Small intestine (tissue), 7 donors: ENCODE results near the gene RAP1A. TPM values are rescaled to one million over a fixed set of nuclear protein-coding genes. Genes with fewer than 3 reads are reported as not detected.
"Not testable (repeated sequence)": the region's sequence is repeated elsewhere in the genome, so short reads cannot be mapped to it uniquely, and the experiment has no call there.

ENCODE experiments used
- DNase-seq, 2 donors: peaks; one replicate each; pipeline versions ENCODE4 v3.0.0 to v3.0.0-alpha.2; 2013
- FAIRE-seq: peaks from 2 replicates; lab custom pipeline; 2012; peaks lifted over from hg19 to GRCh38; lab: Jason Lieb, UNC
- H3K27ac ChIP-seq, 3 donors: one replicate each; pipeline ENCODE4 v1.5.1; 2013; ENCODE audit warnings: low read length in 2 of 3, mild to moderate bottlenecking in 2 of 3, control low read depth in 1 of 3, inconsistent platforms in 1 of 3, low read depth in 1 of 3, moderate library complexity in 1 of 3
- H3K27me3 ChIP-seq, 3 donors: one replicate each; pipeline ENCODE4 v1.6.1; 2013; ENCODE audit warnings: low read length in 3 of 3, inconsistent platforms in 1 of 3; ENCODE audit not compliant: control insufficient read depth in 3 of 3, insufficient read depth in 3 of 3
- H3K36me3 ChIP-seq, 3 donors: one replicate each; pipeline ENCODE4 v1.6.1; 2013; ENCODE audit warnings: low read length in 3 of 3, inconsistent platforms in 1 of 3, low read depth in 1 of 3, mild to moderate bottlenecking in 1 of 3, moderate library complexity in 1 of 3; ENCODE audit not compliant: control insufficient read depth in 3 of 3, insufficient read depth in 2 of 3
- H3K4me1 ChIP-seq, 3 donors: one replicate each; pipeline ENCODE4 v1.6.1; 2013; ENCODE audit warnings: low read length in 2 of 3, inconsistent platforms in 1 of 3, low read depth in 1 of 3, mild to moderate bottlenecking in 1 of 3, moderate library complexity in 1 of 3; ENCODE audit not compliant: control insufficient read depth in 3 of 3, insufficient read depth in 2 of 3
- H3K4me3 ChIP-seq, 3 donors: one replicate each; pipeline ENCODE4 v1.5.1; 2013; ENCODE audit warnings: low read length in 3 of 3, control low read depth in 1 of 3, inconsistent platforms in 1 of 3, low read depth in 1 of 3, mild to moderate bottlenecking in 1 of 3, moderate library complexity in 1 of 3
- H3K9me3 ChIP-seq, 2 donors: one replicate each; pipeline ENCODE4 v1.6.1; 2013; ENCODE audit warnings: low read depth in 1 of 2, low read length in 1 of 2; ENCODE audit not compliant: control insufficient read depth in 2 of 2, insufficient read depth in 1 of 2
- WGBS, 3 donors: extraction: QIAGEN DNeasy Blood & Tissue Kit; methylation state at CpG; one replicate each; pipeline ENCODE4 v1.1.7; 2013; 5-methylcytosine and 5-hydroxymethylcytosine counted together
- polyA plus RNA-seq, 4 donors: library from polyadenylated mRNA; stranded (reverse) in 3 of 4; unstranded in 1 of 4; fragments of 200-250 nt in 3 of 4; fragments of 120-200 nt in 1 of 4; gene quantifications; one replicate each; pipeline versions ENCODE4 v1.2.1 to v1.2.3, GENCODE V29; 2013
- donor health status: healthy with polysubstance abuse.
- donor health status: control.
- donor health status: control.
- donor health status: Bipolar disorder and iron deficiency.
- donor health status: healthy.

Gene RAP1A
- polyA plus RNA-seq, 4 donors: 75.4 to 150 (median 92.7) TPM

DNA sequence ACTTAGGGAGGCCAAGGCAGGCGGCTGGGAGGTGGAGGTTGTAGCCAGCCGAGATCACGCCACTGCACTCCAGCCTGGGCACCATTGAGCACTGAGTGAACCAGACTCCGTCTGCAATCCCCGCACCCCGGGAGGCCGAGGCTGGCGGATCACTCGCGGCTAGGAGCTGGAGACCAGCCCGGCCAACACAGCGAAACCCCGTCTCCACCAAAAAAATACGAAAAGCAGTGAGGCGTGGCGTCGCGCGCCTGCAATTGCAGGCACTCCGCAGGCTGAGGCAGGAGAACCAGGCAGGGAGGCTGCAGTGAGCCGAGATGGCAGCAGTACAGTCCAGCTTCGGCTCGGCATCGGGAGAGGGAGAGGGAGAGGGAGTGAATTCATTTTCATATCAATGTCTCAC, 11.1 kb upstream of the RAP1A start:
- FAIRE-seq, DNase-seq, H3K27ac ChIP-seq, H3K27me3 ChIP-seq, H3K4me3 ChIP-seq, H3K36me3 ChIP-seq, H3K4me1 ChIP-seq, H3K9me3 ChIP-seq: not testable (repeated sequence)
- 96 to 99% (median 97%) methylated on average over 20 to 24 of the region's 24 CpGs for WGBS, 3 donors

DNA sequence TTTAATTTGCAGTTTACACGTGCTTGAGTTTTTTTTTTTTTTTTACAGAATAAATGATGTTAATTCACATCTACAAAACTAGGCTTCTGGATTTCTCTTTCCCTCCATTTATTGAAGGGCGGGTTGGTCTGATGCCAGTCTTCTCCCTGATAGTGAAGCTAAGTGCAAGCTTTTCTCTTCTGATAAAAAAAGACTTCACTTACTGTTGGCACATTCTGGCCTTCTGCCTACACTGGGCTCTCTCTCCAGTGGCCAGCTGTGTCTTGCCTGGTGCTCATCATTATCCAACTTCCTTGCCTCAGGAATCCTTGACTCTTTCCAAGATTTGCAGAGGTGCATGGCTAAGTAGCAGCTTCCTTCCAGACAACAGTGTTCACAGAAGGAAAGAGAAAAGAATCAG, 7.6 kb upstream of the RAP1A start:
- Histone ChIP-seq H3K4me3 (no peak overlapping the region), H3K27ac (no peak overlapping the region), H3K9me3 (peaks cover 0 to 3% of the 10 kb centered on the region in 2 donors), H3K4me1 (peaks cover 0 to 4% (median 0%) of the 10 kb centered on the region in 3 donors), H3K27me3 (no peaks in the 10 kb centered on the region), H3K36me3 (no peaks in the 10 kb centered on the region)
- FAIRE-seq (no peak), DNase-seq (no peak)
- 74 to 83% (median 76%) methylated on average over 2 of the region's 2 CpGs for WGBS, 3 donors

DNA sequence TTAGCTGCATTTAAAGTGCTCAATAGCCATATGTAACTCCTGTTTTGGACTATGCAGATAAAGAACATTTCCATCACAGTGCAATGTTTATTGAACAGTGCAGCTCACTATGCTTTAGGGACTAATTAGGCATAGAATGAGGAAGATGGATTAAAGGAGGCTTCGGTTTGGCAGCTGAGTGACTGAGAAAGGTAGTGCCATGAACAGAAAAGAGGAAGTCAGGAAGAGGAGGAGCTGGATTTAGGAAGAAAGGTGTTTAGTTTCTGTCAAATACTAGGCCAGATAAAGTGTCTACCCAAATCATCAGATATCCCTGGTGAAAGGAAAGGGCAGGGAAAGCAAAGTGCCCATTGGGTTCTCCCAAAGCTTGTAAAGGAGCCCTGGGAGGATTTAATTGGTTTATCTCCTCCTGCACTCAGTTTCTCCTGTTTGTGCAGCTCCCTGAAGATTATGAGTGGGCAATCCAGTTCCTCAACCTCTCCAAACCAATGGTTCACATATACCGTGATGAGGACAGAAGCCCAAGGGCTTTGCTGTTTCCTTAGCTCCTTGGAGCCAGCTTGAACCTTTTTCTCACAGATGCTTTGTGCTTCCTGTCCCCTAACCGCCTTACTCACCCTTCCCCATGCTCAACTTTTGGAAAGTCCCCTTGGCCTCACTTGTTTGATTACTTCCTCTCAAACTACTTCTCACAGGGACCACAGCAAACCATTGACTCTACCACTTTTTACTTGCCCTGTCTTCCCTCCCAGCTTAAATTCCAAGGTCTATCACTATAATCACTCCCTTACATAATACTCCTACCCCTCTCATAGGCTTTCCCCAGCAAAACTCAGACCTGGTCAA, 3.5 kb upstream of the RAP1A start:
- no peaks in the 10 kb centered on the region for H3K36me3 ChIP-seq
- peak overlapping the region in 1 of 3 donors; percentile 6 for H3K27ac ChIP-seq
- no peaks in the 10 kb centered on the region for H3K9me3 ChIP-seq
- H3K4me3 ChIP-seq: no peak overlapping the region
- DNase-seq (no peak), FAIRE-seq (no peak)
- peaks cover 3 to 13% (median 4%) of the 10 kb centered on the region in 3 donors for H3K4me1 ChIP-seq
- WGBS, 3 donors: 45 to 82% (median 57%) methylated on average over 3 of the region's 3 CpGs
- H3K27me3 ChIP-seq: no peaks in the 10 kb centered on the region

DNA sequence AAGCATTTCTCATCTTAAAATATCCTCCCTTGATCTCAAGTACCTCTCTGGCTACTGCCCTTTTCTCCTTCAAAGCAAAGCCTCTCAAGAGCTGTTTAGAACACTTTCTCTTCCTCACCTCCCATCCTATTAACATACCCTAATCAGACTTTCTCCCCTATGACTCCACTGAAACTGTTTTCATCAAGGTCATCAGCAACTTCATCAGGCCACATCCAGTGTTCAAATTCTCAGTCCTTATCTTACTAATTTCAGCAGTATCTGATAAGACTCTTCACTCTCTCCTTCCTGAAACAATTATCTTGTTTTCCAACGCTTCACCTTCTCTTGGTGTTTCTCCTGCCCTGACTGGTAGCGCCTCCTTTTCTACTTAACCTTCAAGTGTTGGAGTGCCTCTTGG, 1.5 kb upstream of the RAP1A start:
- no peak for DNase-seq
- 56 to 78% (median 75%) methylated on average over 2 of the region's 2 CpGs for WGBS, 3 donors
- no peak overlapping the region for H3K27ac ChIP-seq
- no peaks in the 10 kb centered on the region for H3K36me3 ChIP-seq
- no peak overlapping the region for H3K4me3 ChIP-seq
- no peaks in the 10 kb centered on the region for H3K9me3 ChIP-seq
- H3K4me1 ChIP-seq: peaks cover 4 to 17% (median 10%) of the 10 kb centered on the region in 3 donors
- no peaks in the 10 kb centered on the region for H3K27me3 ChIP-seq
- no peak for FAIRE-seq

DNA sequence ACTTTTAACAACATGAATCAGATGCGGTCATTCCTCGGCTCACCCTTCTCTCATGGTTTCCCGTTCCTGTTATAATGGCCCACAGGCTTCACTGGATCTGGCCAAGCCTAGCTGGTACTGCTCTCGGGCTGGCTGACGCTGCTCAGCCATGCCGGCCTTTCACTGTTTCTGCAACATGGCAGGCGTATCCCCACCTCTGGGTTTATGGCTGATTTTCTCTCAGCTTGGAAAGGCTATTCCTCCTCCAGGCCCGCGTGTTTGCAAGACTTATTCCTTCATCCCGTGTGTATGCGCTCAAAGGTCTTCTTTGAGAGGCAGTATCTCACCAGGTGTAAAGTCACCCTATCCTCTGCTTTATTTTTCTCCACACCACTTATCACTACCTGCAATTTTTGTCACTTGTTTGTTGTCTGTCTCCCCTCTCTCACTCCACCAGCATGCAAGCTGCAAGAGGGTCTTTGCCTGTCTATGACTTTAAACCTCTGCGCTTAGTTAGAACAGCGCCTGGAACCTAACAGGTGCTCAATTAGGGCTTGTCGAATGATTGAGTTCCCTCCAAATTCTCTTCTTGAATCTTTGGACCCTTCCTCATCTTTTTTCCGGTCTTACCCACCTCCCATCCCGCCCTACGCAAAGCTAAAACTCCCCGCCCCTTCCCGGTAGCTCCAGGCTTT, 491 bp upstream of the RAP1A start:
- WGBS, 3 donors: 42 to 47% (median 43%) methylated on average over 19 of the region's 19 CpGs
- Histone ChIP-seq H3K27me3 (no peaks in the 10 kb centered on the region), H3K4me1 (peaks cover 4 to 21% (median 10%) of the 10 kb centered on the region in 3 donors), H3K36me3 (no peaks in the 10 kb centered on the region), H3K9me3 (no peaks in the 10 kb centered on the region), H3K27ac (peak overlapping the region; percentile 30 to 82 (median 67)), H3K4me3 (peak overlapping the region in 2 of 3 donors; percentile 54 to 80)
- FAIRE-seq (no peak), DNase-seq (peak; percentile 40 to 68)

DNA sequence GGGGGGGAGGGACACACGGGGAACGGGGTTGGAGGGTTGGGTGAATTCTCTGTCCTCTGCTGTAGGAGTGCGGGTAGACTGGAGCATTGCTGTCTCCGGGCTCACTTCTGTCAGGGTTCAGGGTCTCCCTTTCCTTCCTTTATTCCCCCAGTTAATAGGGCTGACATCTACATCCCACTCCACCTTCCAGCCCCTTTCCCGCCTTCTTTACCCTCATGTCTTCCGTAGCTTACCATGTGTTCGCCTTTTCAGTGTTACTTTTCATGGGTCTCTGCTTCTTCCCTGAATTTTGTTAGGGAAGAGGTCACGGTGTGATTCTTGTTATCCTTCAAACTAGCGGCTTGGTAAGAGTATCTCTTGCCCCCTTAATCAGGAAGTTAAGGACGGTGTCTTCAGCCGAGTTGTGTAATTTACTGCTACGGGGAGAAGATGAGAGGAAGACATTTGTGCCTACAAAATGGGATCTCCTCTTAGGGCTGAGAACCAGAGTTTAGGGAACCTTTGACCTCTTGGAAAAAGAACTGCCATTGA, 917 bp downstream of the RAP1A start:
- Histone ChIP-seq H3K4me1 (peaks cover 4 to 23% (median 10%) of the 10 kb centered on the region in 3 donors), H3K4me3 (peak overlapping the region; percentile 80 to 90 (median 80)), H3K36me3 (no peaks in the 10 kb centered on the region), H3K27me3 (no peaks in the 10 kb centered on the region), H3K27ac (peak overlapping the region; percentile 88 to 98 (median 90)), H3K9me3 (no peaks in the 10 kb centered on the region)
- WGBS, 3 donors: 0 to 2% (median 0%) methylated on average over 12 of the region's 12 CpGs
- DNase-seq: peak; percentile 35 to 58
- no peak for FAIRE-seq

DNA sequence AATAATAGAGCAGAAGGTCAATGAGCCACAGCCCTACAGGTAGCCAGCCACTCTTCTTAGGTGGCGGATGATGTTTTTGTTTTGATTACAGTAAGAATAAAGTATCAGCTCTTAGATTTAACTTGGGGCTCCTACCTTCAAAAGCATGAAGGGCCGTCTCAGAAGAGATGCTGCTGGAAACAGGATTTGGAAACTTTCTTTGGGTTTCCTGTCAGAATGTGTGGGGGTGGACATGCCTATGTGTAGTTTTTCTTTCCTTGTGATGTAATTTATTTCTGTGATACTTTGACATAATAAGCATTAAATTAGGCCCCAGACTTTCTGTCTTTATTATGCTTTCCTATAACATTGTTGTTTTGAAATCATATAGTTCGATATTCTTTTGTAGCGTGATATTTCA, 1.5 kb downstream of the RAP1A start:
- 47 to 55% (median 51%) methylated on average over 4 of the region's 4 CpGs for WGBS, 3 donors
- Histone ChIP-seq H3K4me3 (peak overlapping the region; percentile 80 to 90 (median 80)), H3K36me3 (no peaks in the 10 kb centered on the region), H3K9me3 (no peaks in the 10 kb centered on the region), H3K27me3 (no peaks in the 10 kb centered on the region), H3K4me1 (peaks cover 4 to 23% (median 10%) of the 10 kb centered on the region in 3 donors), H3K27ac (peak overlapping the region; percentile 88 to 98 (median 90))
- DNase-seq: no peak
- FAIRE-seq: no peak

DNA sequence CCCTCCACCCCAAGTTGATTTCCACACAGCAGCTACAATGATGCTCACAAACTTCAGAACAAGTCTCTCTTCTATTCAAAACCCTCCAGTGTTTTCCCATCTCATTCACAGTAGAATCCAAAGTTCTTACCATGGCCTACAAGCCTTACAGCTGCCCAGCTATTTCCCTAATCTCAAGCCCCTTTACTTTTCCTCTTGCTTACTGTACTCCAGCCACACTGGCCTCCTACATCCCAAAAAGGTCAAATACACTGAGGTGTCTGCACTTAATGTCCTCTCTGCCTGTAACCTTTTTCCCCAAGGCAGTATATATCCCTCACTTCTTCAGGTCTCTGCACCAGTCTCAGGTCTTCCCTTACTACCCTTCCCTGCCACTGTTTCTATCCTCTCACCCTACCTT, 2.6 kb downstream of the RAP1A start:
- no peak for FAIRE-seq
- no peaks in the 10 kb centered on the region for H3K9me3 ChIP-seq
- H3K4me1 ChIP-seq: peaks cover 4 to 19% (median 10%) of the 10 kb centered on the region in 3 donors
- DNase-seq: no peak
- H3K36me3 ChIP-seq: no peaks in the 10 kb centered on the region
- H3K4me3 ChIP-seq: no peak overlapping the region
- peak overlapping the region in 1 of 3 donors; percentile 30 for H3K27ac ChIP-seq
- no peaks in the 10 kb centered on the region for H3K27me3 ChIP-seq
